Endothelial cell of umbilical vein (primary cell): ENCODE results near the gene ADARB2.

Experiments
- CTCF ChIP-seq, 2 donors: IDR thresholded peaks; 1 replicate in 1 of 2; 2 replicates in 1 of 2; pipeline ENCODE4 v1.5.1; 2011; ENCODE audit warnings: low read length in 2 of 2, mild to moderate bottlenecking in 2 of 2, moderate library complexity in 2 of 2, control low read depth in 1 of 2, inconsistent platforms in 1 of 2, low read depth in 1 of 2; ENCODE audit not compliant: insufficient read depth in 1 of 2; ENCODE audit errors: extremely low read depth in 1 of 2
- EZH2 ChIP-seq: IDR thresholded peaks from 2 replicates; pipeline ENCODE4 v1.6.1; 2012; ENCODE audit warnings: borderline replicate concordance, low read depth, mild to moderate bottlenecking, moderate library complexity, low read length, inconsistent platforms; ENCODE audit not compliant: severe bottlenecking
- GATA2 ChIP-seq: IDR thresholded peaks from 2 replicates; pipeline ENCODE4 v1.7.0; 2011; ENCODE audit warnings: low read depth, mild to moderate bottlenecking, moderate library complexity, mixed read lengths, low read length; ENCODE audit not compliant: insufficient read length, insufficient read depth
- MYC ChIP-seq: IDR thresholded peaks from one replicate; pipeline ENCODE4 v1.6.1; 2011; ENCODE audit warnings: mild to moderate bottlenecking, low read depth, low read length
- POLR2A ChIP-seq: IDR thresholded peaks from 2 replicates; pipeline ENCODE4 v1.6.1; 2012; ENCODE audit warnings: low read depth, mild to moderate bottlenecking, control low read depth, low read length
- POLR2AphosphoS5 ChIP-seq: IDR thresholded peaks from 2 replicates; pipeline ENCODE4 v1.6.1; 2012; ENCODE audit warnings: low read depth, mild to moderate bottlenecking, control low read depth, low read length, moderate library complexity; ENCODE audit not compliant: insufficient read depth
- TF ChIP-seq, protein P1 (sequence below): IDR thresholded peaks from 2 replicates; pipeline ENCODE4 v1.6.1; 2011; ENCODE audit not compliant: insufficient read depth, insufficient read length

DNA sequence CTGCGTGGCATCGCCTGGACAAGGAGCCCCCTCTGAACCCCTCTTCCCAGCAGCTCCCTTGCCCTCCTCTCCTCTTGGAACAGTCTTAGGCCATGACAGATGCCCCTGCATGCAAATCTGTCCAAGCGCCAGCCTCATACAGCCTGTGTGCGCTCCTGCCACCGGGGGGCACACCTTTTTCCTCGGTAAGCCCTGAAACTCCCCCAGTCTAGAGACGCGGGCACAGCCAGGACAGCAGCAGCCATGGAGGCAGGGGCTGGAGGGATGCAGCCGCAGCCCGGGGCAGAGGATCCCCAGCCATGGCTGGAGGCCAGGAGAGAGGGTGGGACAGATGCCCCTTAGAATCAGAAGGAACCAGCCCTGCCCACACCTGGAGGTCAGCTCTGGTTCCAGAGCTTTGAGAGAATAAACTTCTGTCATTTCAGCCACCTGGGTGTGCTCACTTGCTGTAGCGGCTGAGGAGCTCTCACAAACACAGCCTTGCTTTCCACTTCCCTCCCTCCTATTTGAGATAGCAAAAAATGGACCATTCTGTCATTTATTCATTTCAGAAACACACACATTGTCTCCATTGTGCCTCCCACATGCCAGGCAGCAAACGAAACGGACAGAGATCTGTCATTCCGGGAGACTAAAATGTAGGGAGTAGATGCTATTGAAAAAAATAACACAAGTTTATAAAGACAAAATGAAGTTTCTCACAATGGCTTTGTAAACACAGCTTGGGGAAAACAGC, 439.6 kb downstream of the ADARB2 start:
- no peak for TF ChIP-seq CTCF (IDR thresholded peaks at IDR 0.05; ENCODE audit: extremely low read depth in 1 of 2, insufficient read depth in 1 of 2, low read depth in 1 of 2, low read length in 2 of 2)
- no peak for TF ChIP-seq POLR2AphosphoS5
- no peak for TF ChIP-seq POLR2A
- TF ChIP-seq GATA2, result no peak
- TF ChIP-seq, protein P1, sequence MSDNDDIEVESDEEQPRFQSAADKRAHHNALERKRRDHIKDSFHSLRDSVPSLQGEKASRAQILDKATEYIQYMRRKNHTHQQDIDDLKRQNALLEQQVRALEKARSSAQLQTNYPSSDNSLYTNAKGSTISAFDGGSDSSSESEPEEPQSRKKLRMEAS, result no peak
- no peak for TF ChIP-seq MYC
- TF ChIP-seq EZH2, result no peak
